HepG2 (cell line): ENCODE measurements around the gene ABTB2. TPM values are rescaled to one million over a fixed set of nuclear protein-coding genes. Genes with fewer than 3 reads are reported as not detected.

Experiments
- ATAC-seq: fragments of 200-7000 bp; cut with Tn5 transposase; 3 replicates; pipeline ENCODE4 v1.9.1; 2020; ENCODE audit warnings: mild to moderate bottlenecking, moderate library complexity
- BruUV-seq: library from RNA; stranded (reverse); fragments of 400-500 nt; replicated peaks from 2 replicates; lab custom pipeline; 2021; lab: Mats Ljungman, UMichigan
- CTCF ChIA-PET: fragments of 300-600 bp; formaldehyde crosslinking; extraction: SDS; loops from one replicate; lab custom pipeline; 2021; ENCODE audit warnings: low total read pairs, inconsistent platforms, low intra/inter-chr PET ratio; lab: Yijun Ruan, JAX
- POLR2A ChIA-PET: fragments of 350-600 bp; sonication (Branson Sonifier 250); formaldehyde crosslinking; loops from one replicate; lab custom pipeline; 2020; ENCODE audit warnings: antibody characterized with exemption, inconsistent platforms; lab: Yijun Ruan, JAX
- DNase-seq: peaks from one replicate; pipeline ENCODE4 v3.0.0-alpha.2; 2015; ENCODE audit warnings: low spot score
- FAIRE-seq: peaks from 3 replicates; lab custom pipeline; 2011; peaks lifted over from hg19 to GRCh38; lab: Jason Lieb, UNC
- H2AFZ ChIP-seq: one replicate; pipeline ENCODE4 v1.6.1; 2011; ENCODE audit warnings: low read length, inconsistent platforms
- H3K27ac ChIP-seq: fragments of 300-600 bp; 3 replicates; pipeline ENCODE4 v1.8.0; 2011; ENCODE audit warnings: mixed run types, mild to moderate bottlenecking, mixed read lengths, low read length, inconsistent platforms; ENCODE audit not compliant: insufficient read depth; ENCODE audit errors: extremely low read length
- H3K27me3 ChIP-seq, 2 experiments: fragments of 200-600 bp in 1 of 2; 2 replicates in 1 of 2; 3 replicates in 1 of 2; pipeline versions ENCODE4 v1.6.0 to v1.8.0; 2011; ENCODE audit warnings: low read length in 2 of 2, mild to moderate bottlenecking in 2 of 2, moderate library complexity in 2 of 2, inconsistent platforms in 1 of 2; ENCODE audit not compliant: insufficient read depth in 2 of 2, control insufficient read depth in 1 of 2
- H3K36me3 ChIP-seq, 2 experiments: fragments of 200-600 bp in 1 of 2; replicated peaks in 1 of 2; 2 replicates in 1 of 2; 3 replicates in 1 of 2; pipeline versions ENCODE4 v1.5.1 to v1.8.0; 2011; ENCODE audit warnings: low read length in 2 of 2, inconsistent platforms in 1 of 2; ENCODE audit not compliant: insufficient read depth in 2 of 2, control insufficient read depth in 1 of 2
- H3K4me1 ChIP-seq: 2 replicates; pipeline ENCODE4 v1.5.1; 2012; ENCODE audit warnings: low read length, inconsistent platforms; ENCODE audit not compliant: insufficient read depth
- H3K4me2 ChIP-seq: 2 replicates; pipeline ENCODE4 v1.6.0; 2011; ENCODE audit warnings: low read depth, low read length, inconsistent platforms
- H3K4me3 ChIP-seq, 3 experiments: fragments of 200-600 bp in 1 of 3; sonication (generic), shearing (Covaris generic) in 1 of 3; replicated peaks in 1 of 3; 2 replicates each; pipeline ENCODE4 v1.5.1; 2011 to 2016; ENCODE audit warnings: low read length in 3 of 3, inconsistent platforms in 2 of 3, low read depth in 2 of 3, mild to moderate bottlenecking in 2 of 3, control low read depth in 1 of 3, mixed read lengths in 1 of 3; ENCODE audit not compliant: insufficient read depth in 1 of 3
- H3K79me2 ChIP-seq: one replicate; pipeline ENCODE4 v1.6.1; 2011; ENCODE audit warnings: low read length, inconsistent platforms; ENCODE audit not compliant: insufficient read depth
- H3K9ac ChIP-seq: 2 replicates; pipeline ENCODE4 v1.6.0; 2011; ENCODE audit warnings: mild to moderate bottlenecking, low read depth, low read length, inconsistent platforms; ENCODE audit not compliant: insufficient read depth
- H3K9me3 ChIP-seq: 2 replicates; pipeline ENCODE4 v1.5.1; 2012; ENCODE audit warnings: mild to moderate bottlenecking, low read length
- H4K20me1 ChIP-seq: 2 replicates; pipeline ENCODE4 v1.6.0; 2011; ENCODE audit warnings: inconsistent platforms, mild to moderate bottlenecking, low read length, moderate library complexity; ENCODE audit not compliant: insufficient read depth
- AGO2 ChIP-seq: fragments of 200-400 bp; formaldehyde crosslinking; optimal IDR thresholded peaks from 2 replicates; pipeline ENCODE3; 2017; ENCODE audit warnings: mild to moderate bottlenecking, low read depth, low read length, moderate library complexity
- DZIP1 ChIP-seq: sonication (generic); formaldehyde crosslinking; IDR thresholded peaks from 2 replicates; pipeline ENCODE4 v1.5.0; 2020; ENCODE audit warnings: mild to moderate bottlenecking, missing genetic modification reagents
- GFI1 ChIP-seq: sonication (generic); formaldehyde crosslinking; IDR thresholded peaks from 2 replicates; pipeline ENCODE4 v1.5.0; 2020; ENCODE audit warnings: missing genetic modification reagents, mild to moderate bottlenecking, borderline replicate concordance
- HES4 ChIP-seq: sonication (generic); formaldehyde crosslinking; IDR thresholded peaks from 2 replicates; pipeline ENCODE4 v1.9.0; 2021; ENCODE audit warnings: mild to moderate bottlenecking, missing genetic modification reagents, borderline replicate concordance
- RARG ChIP-seq: sonication (generic); formaldehyde crosslinking; IDR thresholded peaks from 2 replicates; pipeline ENCODE4 v1.4.0; 2020; ENCODE audit warnings: low read depth, mild to moderate bottlenecking, missing genetic modification reagents
- RBM22 ChIP-seq: fragments of 200-400 bp; formaldehyde crosslinking; optimal IDR thresholded peaks from 2 replicates; pipeline ENCODE3; 2017; ENCODE audit warnings: mild to moderate bottlenecking, low read length, moderate library complexity
- ZNF292 ChIP-seq: sonication (generic); formaldehyde crosslinking; IDR thresholded peaks from 2 replicates; pipeline ENCODE4 v1.8.1; 2022; ENCODE audit warnings: mild to moderate bottlenecking, low read depth, missing genetic modification reagents, borderline replicate concordance
- ZNF7 ChIP-seq: IDR thresholded peaks from 2 replicates; pipeline ENCODE4 v1.6.1; 2016; ENCODE audit warnings: missing biosample characterization, missing genetic modification reagents
- WGBS: methylation state at CpG from one replicate; pipeline ENCODE4 v1.1.6; 2017; ENCODE audit warnings: low lambda C conversion rate; 5-methylcytosine and 5-hydroxymethylcytosine counted together
- in situ Hi-C: cut with HindIII; loops from 2 replicates; pipeline ENCODE4 v1.10.0; 2017; ENCODE audit warnings: low pct_unique_long_range_greater_than_20kb; ENCODE audit not compliant: extremely low pct_ligation_motif_present
- intact Hi-C: fragments of 100-400 bp; cut with micrococcal nuclease; formaldehyde crosslinking; loops from one replicate; pipeline ENCODE4 v1.10.0; 2022; ENCODE audit not compliant: unreplicated experiment
- polyA plus RNA-seq, 8 experiments: library from polyadenylated mRNA; depleted of rRNA in 3 of 8; stranded (reverse) in 7 of 8; unstranded in 1 of 8; fragments of >200 nt; fragmentation: Illumina TruSeq in 4 of 8; extraction: Trizol in 4 of 8; gene quantifications; 2 replicates each; pipeline versions ENCODE4 v1.2.1 to v1.2.3, GENCODE V29; 2011 to 2016; ENCODE audit warnings: low read depth in 4 of 8, missing spikeins in 1 of 8, mixed read lengths in 1 of 8; ENCODE audit not compliant: insufficient read depth in 1 of 8
- total RNA-seq, 5 experiments: library from RNA; depleted of rRNA; stranded (reverse); fragments of >200 nt; fragmentation: Illumina TruSeq; extraction: Trizol; gene quantifications; 2 replicates each; pipeline ENCODE4 v1.2.3, GENCODE V29; 2016; ENCODE audit warnings: low read depth in 1 of 5

The ABTB2 gene
- total and polyA plus RNA-seq, 2 of the 13 experiments (the other 11 are each of a cell fraction or from before 2014, with no cell fraction given): 5.1 to 15.4 TPM

- FAIRE-seq: no peak
- no TSS peak for BruUV-seq
- no peaks in the 10 kb centered on the region for H3K4me1 ChIP-seq
- H3K27me3 ChIP-seq: no peaks in the 10 kb centered on the region
- no peak overlapping the region for H2AFZ ChIP-seq
- CTCF ChIA-PET: interaction anchor here (3.3 kb wide), 1 partner anchor 210 kb away, joined by 21 read pairs; no protein-coding TSS in a partner anchor
- ATAC-seq: no peak
- WGBS: 95% methylated on average over 4 of the region's 7 CpGs
- H3K4me2 ChIP-seq: no peak overlapping the region
- H3K4me3 ChIP-seq: no peak overlapping the region
- intact Hi-C loops: no loop called here
- in situ Hi-C loops: no loop called here
- H3K79me2 ChIP-seq: no peaks in the 10 kb centered on the region
- H3K27ac ChIP-seq: no peak overlapping the region
- no peaks in the 10 kb centered on the region for H3K9me3 ChIP-seq
- POLR2A ChIA-PET: no interaction called here
- DNase-seq: no peak
- H3K9ac ChIP-seq: no peak overlapping the region
- peak; percentile 28 for TF ChIP-seq RBM22
- TF ChIP-seq RARG: no peak
- no peak for TF ChIP-seq ZNF7 (CRISPR knock-in tag)
- H3K36me3 ChIP-seq: peaks cover 36 to 77% of the 10 kb centered on the region in 2 experiments
- H4K20me1 ChIP-seq: no peaks in the 10 kb centered on the region
These were observed 208.5 kb downstream of the ABTB2 start for GRCh38 chr11:34149274-34149673.

- BruUV-seq: no TSS peak
- no peak overlapping the region for H3K4me2 ChIP-seq
- H3K4me1 ChIP-seq: no peaks in the 10 kb centered on the region
- H3K9ac ChIP-seq: no peak overlapping the region
- no peaks in the 10 kb centered on the region for H3K27me3 ChIP-seq
- H3K36me3 ChIP-seq: peaks cover 35 to 78% of the 10 kb centered on the region in 2 experiments
- no peak overlapping the region for H3K4me3 ChIP-seq
- no peak for DNase-seq
- no peak overlapping the region for H2AFZ ChIP-seq
- no peaks in the 10 kb centered on the region for H4K20me1 ChIP-seq
- TF ChIP-seq GFI1 (CRISPR knock-in tag): no peak
- TF ChIP-seq AGO2: peak; percentile 23
- no peak for TF ChIP-seq ZNF292 (CRISPR knock-in tag)
- no peak for TF ChIP-seq DZIP1 (CRISPR knock-in tag)
- TF ChIP-seq HES4 (CRISPR knock-in tag): no peak
- TF ChIP-seq, all 625 proteins: peak for 1
- FAIRE-seq (no peak), ATAC-seq (no peak)
- no peaks in the 10 kb centered on the region for H3K79me2 ChIP-seq
- no peaks in the 10 kb centered on the region for H3K9me3 ChIP-seq
- 99% methylated on average over 16 of the region's 16 CpGs for WGBS
- in situ Hi-C loops (no loop called here), intact Hi-C loops (no loop called here)
- no peak overlapping the region for H3K27ac ChIP-seq
- CTCF ChIA-PET: interaction anchor here (3.3 kb wide), 1 partner anchor 211 kb away, joined by 21 read pairs; no protein-coding TSS in a partner anchor
- POLR2A ChIA-PET: no interaction called here
These were observed 209.2 kb downstream of the ABTB2 start for GRCh38 chr11:34148504-34149165.
